ENCODE data around the gene XXYLT1. TPM values are rescaled to one million over a fixed set of nuclear protein-coding genes. Genes with fewer than 3 reads are reported as not detected.

XXYLT1 gene
- total RNA-seq, 1 donor from 2014 or later = 2.8 TPM

GRCh38 chr3:195267096-195267495 is 3.9 kb downstream of the XXYLT1 start:
- DNase-seq (ENCODE audit: low spot score) (no peak), ATAC-seq (no peak)

- no peak for ATAC-seq
- DNase-seq (ENCODE audit: low spot score) = no peak
Measured at GRCh38 chr3:195266428-195266827, 4.5 kb downstream of the XXYLT1 start.

GRCh38 chr3:195265363-195265976 is 5.5 kb downstream of the XXYLT1 start:
- ATAC-seq = no peak
- DNase-seq (ENCODE audit: low spot score) = no peak

GRCh38 chr3:195263925-195264600 is 6.9 kb downstream of the XXYLT1 start:
- DNase-seq (ENCODE audit: low spot score) (no peak), ATAC-seq (no peak)

GRCh38 chr3:195263193-195263924 is 7.6 kb downstream of the XXYLT1 start:
- ATAC-seq (no peak), DNase-seq (ENCODE audit: low spot score) (no peak)

- DNase-seq (ENCODE audit: low spot score) = no peak
- ATAC-seq = no peak
Measured at GRCh38 chr3:195261925-195262324, 9.0 kb downstream of the XXYLT1 start.

GRCh38 chr3:195260280-195260905 is 10.6 kb downstream of the XXYLT1 start:
- peak; percentile 3 for ATAC-seq
- no peak for DNase-seq (ENCODE audit: low spot score)

- peak; percentile 94 for ATAC-seq
Measured at GRCh38 chr3:195259475-195260279, 11.3 kb downstream of the XXYLT1 start.

GRCh38 chr3:195259154-195259474 is 11.8 kb downstream of the XXYLT1 start:
- ATAC-seq = peak; percentile 0
- no peak for DNase-seq (ENCODE audit: low spot score)

More at GRCh38 chr3:195259475-195260279, 11.3 kb downstream of the XXYLT1 start:
- peak; percentile 90 for DNase-seq (ENCODE audit: low spot score)

GRCh38 chr3:195258449-195259153 is 12.4 kb downstream of the XXYLT1 start:
- DNase-seq (ENCODE audit: low spot score) (peak; percentile 40), ATAC-seq (no peak)

GRCh38 chr3:195257454-195258448 is 13.2 kb downstream of the XXYLT1 start:
- ATAC-seq = no peak
- peak; percentile 43 for DNase-seq (ENCODE audit: low spot score)

- ATAC-seq = no peak
Measured at GRCh38 chr3:195256639-195257453, 14.1 kb downstream of the XXYLT1 start.

GRCh38 chr3:195255571-195256501 is 15.1 kb downstream of the XXYLT1 start:
- ATAC-seq = no peak
- DNase-seq (ENCODE audit: low spot score) = peak; percentile 39

More at GRCh38 chr3:195256639-195257453, 14.1 kb downstream of the XXYLT1 start:
- peak; percentile 36 for DNase-seq (ENCODE audit: low spot score)

GRCh38 chr3:195255176-195255500 is 15.8 kb downstream of the XXYLT1 start:
- ATAC-seq (no peak), DNase-seq (ENCODE audit: low spot score) (peak; percentile 34)

GRCh38 chr3:195254454-195255175 is 16.3 kb downstream of the XXYLT1 start:
- DNase-seq (ENCODE audit: low spot score) = peak; percentile 29
- no peak for ATAC-seq

- DNase-seq (ENCODE audit: low spot score) (peak; percentile 27), ATAC-seq (no peak)
Measured at GRCh38 chr3:195253923-195254432, 17.0 kb downstream of the XXYLT1 start.

All from left lobe of liver (tissue), 2 donors.